Measurements from ENCODE around the gene DNAH17.
"Not testable (repeated sequence)": the region's sequence is repeated elsewhere in the genome, so short reads cannot be mapped to it uniquely, and the experiment has no call there.

DNA sequence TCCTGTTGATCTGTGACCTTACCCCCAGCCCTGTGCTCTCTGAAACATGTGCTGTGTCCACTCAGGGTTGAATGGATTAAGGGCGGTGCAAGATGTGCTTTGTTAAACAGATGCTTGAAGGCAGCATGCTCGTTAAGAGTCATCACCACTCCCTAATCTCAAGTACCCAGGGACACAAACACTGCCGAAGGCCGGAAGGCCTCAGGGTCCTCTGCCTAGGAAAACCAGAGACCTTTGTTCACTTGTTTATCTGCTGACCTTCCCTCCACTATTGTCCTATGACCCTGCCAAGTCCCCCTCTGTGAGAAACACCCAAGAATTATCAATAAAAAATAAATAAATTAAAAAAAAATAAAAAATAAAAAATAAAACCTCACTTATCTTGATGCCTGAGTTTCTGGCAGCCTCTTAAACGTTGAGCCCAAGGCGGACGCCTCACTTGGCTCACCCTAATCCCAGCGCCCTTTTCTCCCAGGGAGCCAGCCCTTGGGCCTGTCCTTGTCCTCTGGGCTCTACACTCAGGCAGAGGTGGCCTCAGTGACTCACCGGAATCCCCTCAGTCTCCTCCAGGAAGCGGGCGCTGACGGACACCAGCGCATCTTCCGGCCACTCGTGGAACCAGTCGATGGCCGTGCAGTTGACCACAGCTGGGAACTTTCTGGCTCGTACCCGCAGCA is 110.9 kb downstream of the DNAH17 start:
- TF ChIP-seq, protein P1, sequence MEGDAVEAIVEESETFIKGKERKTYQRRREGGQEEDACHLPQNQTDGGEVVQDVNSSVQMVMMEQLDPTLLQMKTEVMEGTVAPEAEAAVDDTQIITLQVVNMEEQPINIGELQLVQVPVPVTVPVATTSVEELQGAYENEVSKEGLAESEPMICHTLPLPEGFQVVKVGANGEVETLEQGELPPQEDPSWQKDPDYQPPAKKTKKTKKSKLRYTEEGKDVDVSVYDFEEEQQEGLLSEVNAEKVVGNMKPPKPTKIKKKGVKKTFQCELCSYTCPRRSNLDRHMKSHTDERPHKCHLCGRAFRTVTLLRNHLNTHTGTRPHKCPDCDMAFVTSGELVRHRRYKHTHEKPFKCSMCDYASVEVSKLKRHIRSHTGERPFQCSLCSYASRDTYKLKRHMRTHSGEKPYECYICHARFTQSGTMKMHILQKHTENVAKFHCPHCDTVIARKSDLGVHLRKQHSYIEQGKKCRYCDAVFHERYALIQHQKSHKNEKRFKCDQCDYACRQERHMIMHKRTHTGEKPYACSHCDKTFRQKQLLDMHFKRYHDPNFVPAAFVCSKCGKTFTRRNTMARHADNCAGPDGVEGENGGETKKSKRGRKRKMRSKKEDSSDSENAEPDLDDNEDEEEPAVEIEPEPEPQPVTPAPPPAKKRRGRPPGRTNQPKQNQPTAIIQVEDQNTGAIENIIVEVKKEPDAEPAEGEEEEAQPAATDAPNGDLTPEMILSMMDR (IDR thresholded peaks at IDR 0.05; ENCODE audit: low read depth, low read length, poor library complexity, severe bottlenecking): not testable (repeated sequence)
- TF ChIP-seq EZH2phosphoT487 (IDR thresholded peaks at IDR 0.05; ENCODE audit: borderline replicate concordance, low read length): not testable (repeated sequence)

Measured in DOHH2 (cell line).